GM19328 (cell line): ENCODE data around the gene SLC15A4.
A peak's percentile ranks its signal among the peaks of the same experiment; 100 is the strongest.
"Not testable (repeated sequence)": the region's sequence is repeated elsewhere in the genome, so short reads cannot be mapped to it uniquely, and the experiment has no call there.

Source experiments
- ATAC-seq: cut with Tn5 transposase; IDR thresholded peaks from one replicate; pipeline ENCODE4 v1.9.1; 2021; ENCODE audit warnings: mild to moderate bottlenecking, moderate library complexity; ENCODE audit not compliant: unreplicated experiment

SLC15A4 gene

GRCh38 chr12:128846671-128847070 lies 22.9 kb upstream of the SLC15A4 start:
- not testable (repeated sequence) for ATAC-seq

- ATAC-seq, result no peak
Measured at GRCh38 chr12:128844031-128844635, 20.4 kb upstream of the SLC15A4 start.

GRCh38 chr12:128843538-128843937 lies 19.8 kb upstream of the SLC15A4 start:
- no peak for ATAC-seq

- no peak for ATAC-seq
Measured at GRCh38 chr12:128842579-128842978, 18.8 kb upstream of the SLC15A4 start.

- ATAC-seq, result peak; percentile 59
Measured at GRCh38 chr12:128840862-128841468, 17.2 kb upstream of the SLC15A4 start.

- ATAC-seq, result not testable (repeated sequence)
Measured at GRCh38 chr12:128839885-128840284, 16.1 kb upstream of the SLC15A4 start.

- ATAC-seq, result no peak
Measured at GRCh38 chr12:128833418-128833817, 9.7 kb upstream of the SLC15A4 start.

GRCh38 chr12:128830505-128830893 lies 6.7 kb upstream of the SLC15A4 start:
- peak; percentile 33 for ATAC-seq

GRCh38 chr12:128829861-128830504 lies 6.2 kb upstream of the SLC15A4 start:
- peak; percentile 94 for ATAC-seq

GRCh38 chr12:128827724-128828123 lies 4.0 kb upstream of the SLC15A4 start:
- no peak for ATAC-seq

GRCh38 chr12:128825835-128826234 lies 2.1 kb upstream of the SLC15A4 start:
- no peak for ATAC-seq

GRCh38 chr12:128823216-128823915 lies 392 bp downstream of the SLC15A4 start:
- ATAC-seq, result peak; percentile 15

- peak; percentile 47 for ATAC-seq
Measured at GRCh38 chr12:128820723-128821432, 2.9 kb downstream of the SLC15A4 start.

GRCh38 chr12:128820253-128820652 lies 3.5 kb downstream of the SLC15A4 start:
- no peak for ATAC-seq

- no peak for ATAC-seq
Measured at GRCh38 chr12:128819293-128820144, 4.2 kb downstream of the SLC15A4 start.

GRCh38 chr12:128818065-128819022 lies 5.4 kb downstream of the SLC15A4 start:
- ATAC-seq, result peak; percentile 32

- ATAC-seq, result peak; percentile 25
Measured at GRCh38 chr12:128817111-128818015, 6.4 kb downstream of the SLC15A4 start.

- ATAC-seq, result no peak
Measured at GRCh38 chr12:128816643-128816920, 7.2 kb downstream of the SLC15A4 start.
